ENCODE data around the gene BCKDK. TPM values are rescaled to one million over a fixed set of nuclear protein-coding genes. Genes with fewer than 3 reads are reported as not detected.

The BCKDK gene
- total and polyA plus RNA-seq, 2 of the 13 experiments (the other 11 are each of a cell fraction or from before 2014, with no cell fraction given) = 24.9 to 42.6 TPM

GRCh38 chr16:31141489-31142108 lies 33.4 kb downstream of the BCKDK start (continued):
- TF ChIP-seq ARID5B (CRISPR knock-in tag; IDR thresholded peaks at IDR 0.05) (no peak), SMYD3 (CRISPR knock-in tag; IDR thresholded peaks at IDR 0.05) (no peak), GPBP1L1 (CRISPR knock-in tag; IDR thresholded peaks at IDR 0.05) (no peak), SRF (IDR thresholded peaks at IDR 0.05; ENCODE audit: low read depth, low read length) (no peak), ZNF556 (CRISPR knock-in tag; IDR thresholded peaks at IDR 0.05; ENCODE audit: borderline replicate concordance) (peak; percentile 30; the same call in 1 of the 2 replicates), DRAP1 (CRISPR knock-in tag; IDR thresholded peaks at IDR 0.05) (no peak), TBL1XR1 (IDR thresholded peaks at IDR 0.05; ENCODE audit: borderline replicate concordance, low read length, partially characterized antibody) (no peak), ZNF674 (CRISPR knock-in tag; IDR thresholded peaks at IDR 0.05; ENCODE audit: low read depth) (no peak), E2F1 (CRISPR knock-in tag; IDR thresholded peaks at IDR 0.05) (no peak), AKAP8 (CRISPR knock-in tag; IDR thresholded peaks at IDR 0.05) (0 out of 2 replicates have a peak, but pooled peaks have one; percentile 6), SMARCE1 (IDR thresholded peaks at IDR 0.05; ENCODE audit: borderline replicate concordance) (no peak), RFX3 (CRISPR knock-in tag; IDR thresholded peaks at IDR 0.05) (no peak), DZIP1 (CRISPR knock-in tag; IDR thresholded peaks at IDR 0.05) (no peak), BCL6 (CRISPR knock-in tag; IDR thresholded peaks at IDR 0.05) (no peak), ISX (CRISPR knock-in tag; conservative IDR thresholded peaks at IDR 0.05) (no peak), ZNF775 (CRISPR knock-in tag; IDR thresholded peaks at IDR 0.05; ENCODE audit: borderline replicate concordance) (no peak), ZNF354B (CRISPR knock-in tag; IDR thresholded peaks at IDR 0.05) (no peak), YY1 (IDR thresholded peaks at IDR 0.05; ENCODE audit: insufficient read depth, insufficient replicate concordance, low read depth, low read length) (no peak), ZNF572 (CRISPR knock-in tag; IDR thresholded peaks at IDR 0.05) (no peak), RBM39 (IDR thresholded peaks at IDR 0.05; ENCODE audit: low read depth, low read length, poor library complexity, severe bottlenecking) (peak; percentile 43), IRF2 (CRISPR knock-in tag; IDR thresholded peaks at IDR 0.05) (no peak)
